ENCODE results near the gene CHDH.

Gene CHDH

DNA sequence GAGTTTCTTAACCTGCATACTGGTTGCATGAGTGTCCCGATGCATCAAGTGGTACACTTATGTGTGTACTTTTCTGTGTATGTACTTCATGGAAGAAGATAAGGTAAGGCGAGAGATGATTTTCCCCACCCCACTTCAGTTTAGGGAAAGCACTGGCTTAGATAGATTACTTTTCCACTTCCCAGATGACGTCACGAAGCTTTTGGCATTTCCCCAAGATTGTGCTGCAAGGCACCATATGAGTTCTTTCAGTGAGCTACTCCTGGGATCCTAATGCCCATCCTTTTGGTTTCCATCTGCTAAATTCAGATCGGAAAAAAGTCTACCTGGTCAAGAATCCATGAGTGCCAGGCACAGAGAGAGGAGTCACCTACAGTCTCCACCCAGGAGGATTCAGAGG is 4.7 kb upstream of the CHDH start:
- DNase-seq (ENCODE audit: low read depth) = peak; percentile 5

DNA sequence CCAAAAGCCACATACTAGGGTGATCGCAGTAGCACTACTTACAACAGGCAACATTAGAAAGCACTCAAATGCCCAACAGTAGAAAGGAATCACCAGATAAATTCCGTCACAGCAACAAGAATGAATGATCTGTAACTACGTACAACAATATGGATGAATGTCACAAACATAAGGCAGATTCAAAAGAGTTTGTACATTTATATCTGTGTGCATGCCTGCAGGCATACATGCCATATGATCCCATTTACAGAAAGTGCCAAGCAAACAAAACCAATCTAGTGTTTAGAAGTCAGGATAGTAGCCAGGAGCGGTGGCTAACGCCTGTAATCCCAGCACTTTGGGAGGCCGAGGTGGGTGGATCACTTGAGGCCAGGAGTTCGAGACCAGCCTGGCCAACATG is 3.7 kb upstream of the CHDH start:
- no peak for DNase-seq (ENCODE audit: low read depth)

DNA sequence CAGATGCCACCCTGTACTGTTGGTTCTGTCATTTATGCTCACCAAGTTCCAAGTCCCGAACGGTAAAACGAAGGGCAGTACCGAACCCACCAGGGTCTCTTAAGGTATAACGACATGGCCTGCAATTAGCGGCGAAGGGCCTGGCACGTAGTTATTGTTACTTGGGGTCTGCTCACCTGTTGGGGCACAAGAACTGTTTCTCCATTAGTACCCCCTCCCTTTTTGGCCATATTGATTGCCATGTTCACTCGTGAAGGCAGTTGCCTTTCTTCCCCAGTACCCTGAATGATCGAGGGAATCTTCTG is 584 bp upstream of the CHDH start:
- no peak for DNase-seq (ENCODE audit: low read depth)

DNA sequence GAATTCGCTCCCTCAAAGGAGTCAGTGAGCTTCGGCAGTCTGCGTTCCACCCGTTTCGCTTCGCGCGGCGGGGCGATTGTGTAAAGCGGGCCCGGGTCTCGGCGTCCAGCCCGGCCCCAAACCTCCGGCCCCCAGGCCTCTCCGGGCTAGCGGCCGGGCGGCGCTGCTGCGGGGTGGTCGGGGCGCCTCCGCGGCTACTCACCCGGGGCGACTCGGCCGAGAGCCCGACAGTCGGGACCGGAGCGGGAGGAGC is 412 bp downstream of the CHDH start:
- DNase-seq (ENCODE audit: low read depth) = no peak

DNA sequence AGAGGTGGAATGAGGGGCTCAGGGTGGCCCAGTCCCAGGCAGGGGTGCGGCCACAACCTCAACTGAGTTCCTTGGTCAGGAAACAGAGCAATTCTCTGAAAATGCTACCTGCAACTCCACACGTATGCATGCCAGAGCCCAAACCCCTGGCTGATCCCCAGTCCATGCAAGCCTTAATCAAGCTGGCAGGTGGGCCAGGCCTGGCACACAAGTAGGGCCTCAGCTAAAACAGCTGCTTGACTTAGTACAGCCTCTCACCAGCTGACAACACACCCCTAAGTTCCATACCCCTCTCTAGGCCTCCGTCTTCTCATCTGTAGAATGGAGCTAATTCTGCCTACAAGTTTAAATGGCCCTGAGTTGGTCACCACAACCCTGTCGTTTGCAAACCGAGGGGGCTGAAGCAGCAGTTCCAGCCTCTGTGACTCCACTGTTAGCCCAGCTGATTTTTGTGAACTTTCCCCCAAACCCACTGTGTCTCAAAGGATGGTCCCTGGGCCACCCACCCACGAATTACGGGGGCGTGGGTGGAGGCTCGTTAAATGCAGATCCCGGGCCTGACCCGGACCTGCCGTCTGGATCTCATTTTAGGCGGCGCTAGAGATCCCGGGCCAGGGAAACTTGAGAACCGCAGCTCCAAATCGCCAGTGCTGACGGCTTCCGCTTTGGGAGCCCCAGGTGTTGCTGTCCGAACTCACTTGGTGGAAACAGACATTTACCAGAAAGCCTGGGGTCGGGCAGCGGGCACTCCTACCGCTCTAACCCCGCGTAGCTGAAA is 927 bp downstream of the CHDH start:
- DNase-seq (ENCODE audit: low read depth) = no peak

DNA sequence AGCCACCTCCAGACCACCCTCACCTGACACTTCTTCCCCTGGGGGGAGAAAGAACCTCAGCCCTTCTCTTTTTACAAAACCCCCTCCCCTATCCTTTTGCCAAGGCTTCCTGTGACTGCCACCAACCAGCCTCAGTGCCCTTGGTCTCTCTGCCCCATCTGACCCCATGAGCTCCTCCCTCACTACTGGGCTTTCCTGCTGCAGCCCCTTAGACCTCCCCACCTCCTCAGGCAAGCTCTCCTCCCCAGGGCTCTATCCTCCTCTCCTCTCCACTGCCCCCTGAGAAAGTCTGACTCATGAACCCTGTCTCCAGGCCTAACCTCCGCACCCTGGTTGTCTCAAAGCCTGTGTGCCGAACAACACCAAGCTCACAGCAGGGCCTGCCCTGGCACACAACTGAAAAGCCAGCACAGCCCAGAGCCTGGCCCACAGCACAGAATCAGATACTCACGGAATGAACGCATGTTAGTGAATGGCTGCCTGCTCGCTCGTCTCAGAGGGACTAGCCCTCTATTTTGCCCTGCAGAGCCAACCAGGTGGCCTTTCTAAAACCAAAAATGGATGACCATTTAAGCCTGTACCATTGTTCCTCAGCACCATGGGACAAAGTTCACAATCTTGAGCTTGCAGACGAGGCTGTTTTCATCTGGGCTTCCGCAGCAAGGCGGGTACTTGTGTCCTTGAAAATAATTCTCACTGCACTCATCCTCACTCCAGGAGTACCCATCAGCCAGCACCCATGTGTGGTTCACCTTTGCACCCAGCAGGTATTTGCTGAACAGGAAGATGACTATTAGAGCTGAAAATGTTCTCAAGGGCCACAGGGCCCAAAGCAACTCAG is 1.7 kb downstream of the CHDH start:
- no peak for DNase-seq (ENCODE audit: low read depth)

DNA sequence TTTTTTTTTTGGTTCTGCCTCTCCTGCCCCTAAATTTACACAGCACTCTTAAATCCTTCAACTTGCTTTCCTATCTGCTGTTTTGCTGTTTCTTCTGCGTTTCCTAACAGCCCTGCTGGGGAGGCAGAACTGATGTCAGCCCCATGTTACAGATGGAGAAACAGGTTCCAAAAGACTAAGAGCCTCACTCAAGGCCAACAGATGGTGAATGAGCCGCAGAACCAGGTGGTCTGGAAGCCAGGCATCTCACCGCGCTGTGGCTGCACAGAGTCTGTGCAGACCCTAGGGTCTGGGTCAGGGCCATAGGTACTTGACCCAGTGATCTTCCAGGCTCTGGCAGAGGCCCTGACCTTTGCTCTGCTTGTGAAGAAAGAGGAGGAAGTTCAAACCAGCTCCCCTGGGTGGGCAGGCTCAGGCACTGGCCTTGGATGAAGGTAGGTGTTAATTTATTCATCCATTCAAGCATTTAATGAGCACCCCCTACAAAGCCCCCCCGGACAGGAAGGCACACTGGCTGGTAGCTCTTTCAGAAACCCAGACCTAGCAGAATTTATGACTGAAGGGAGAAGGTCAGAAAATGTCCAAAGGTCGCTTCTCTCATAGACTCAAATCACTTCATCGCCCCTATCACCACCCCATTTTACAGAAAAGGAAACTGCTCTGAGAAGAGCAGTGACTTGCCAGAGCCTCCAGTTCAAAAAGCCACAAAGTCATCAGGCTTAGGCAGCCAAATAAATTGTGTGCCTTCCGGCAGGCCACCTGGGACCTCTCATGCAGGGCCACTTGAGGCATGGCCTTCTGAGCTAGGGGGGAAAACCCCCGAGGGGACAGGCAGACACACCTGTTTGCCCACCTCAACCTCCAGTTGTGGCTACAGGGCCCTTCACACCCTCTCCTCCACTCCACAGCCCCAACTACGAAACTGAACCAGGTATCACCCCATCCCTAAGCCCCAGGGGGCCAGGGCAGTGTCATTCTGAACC is 2.7 kb downstream of the CHDH start:
- DNase-seq (ENCODE audit: low read depth) = no peak

DNA sequence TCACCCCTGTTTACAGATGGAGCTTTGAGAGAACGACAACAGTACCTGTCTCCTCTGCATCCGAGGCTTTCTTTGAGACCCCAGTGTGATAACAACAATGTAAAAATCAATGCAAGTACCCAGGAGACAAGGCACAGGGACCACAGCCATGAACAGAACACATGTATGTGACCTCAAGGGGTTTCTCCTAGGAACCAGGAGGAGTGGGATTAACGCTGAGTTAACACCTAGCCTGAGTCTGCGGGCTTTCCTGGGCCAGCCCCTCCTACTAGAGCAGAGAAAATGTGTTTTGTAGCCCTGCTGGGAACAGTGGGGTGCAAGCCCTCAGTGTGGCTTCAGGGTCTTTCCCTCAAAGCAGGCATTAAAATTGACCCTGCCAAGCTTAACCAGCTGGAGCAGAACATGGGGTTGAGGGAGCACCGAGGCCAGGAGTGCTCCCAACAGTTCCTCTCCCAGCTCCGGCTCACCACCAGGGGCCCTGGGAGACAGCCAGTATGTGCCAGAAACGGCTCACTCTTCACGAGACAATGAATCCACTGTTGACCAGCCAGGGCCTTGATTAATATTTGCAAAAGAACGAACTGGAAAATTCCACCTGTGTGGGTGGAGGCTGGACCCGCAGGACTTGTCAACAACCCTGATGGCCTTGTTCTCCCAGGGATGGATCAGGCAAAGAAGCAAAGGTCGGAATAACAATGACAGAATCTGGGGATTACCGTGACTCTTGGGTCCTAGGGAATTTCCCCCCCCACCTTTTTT is 3.6 kb downstream of the CHDH start:
- no peak for DNase-seq (ENCODE audit: low read depth)

DNA sequence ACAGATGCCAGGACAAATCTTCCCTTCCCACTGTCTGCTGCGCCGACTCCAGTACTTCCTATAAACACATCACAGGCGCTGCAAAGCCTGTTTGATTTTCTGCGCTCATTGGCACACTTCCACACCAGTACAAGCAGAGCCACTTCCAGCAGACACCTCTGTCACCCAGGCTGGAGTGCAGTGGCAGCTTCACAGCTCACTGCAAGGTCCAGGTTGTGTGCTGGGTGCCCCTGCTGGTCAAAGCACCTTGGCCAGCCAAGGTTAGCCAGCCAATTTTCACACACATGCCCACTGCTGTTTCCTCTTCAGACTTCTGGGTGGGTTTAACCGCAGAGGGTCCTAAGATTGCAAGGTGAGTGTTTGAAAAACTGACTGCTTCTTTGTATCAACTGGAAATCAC is 4.9 kb downstream of the CHDH start:
- no peak for DNase-seq (ENCODE audit: low read depth)

DNA sequence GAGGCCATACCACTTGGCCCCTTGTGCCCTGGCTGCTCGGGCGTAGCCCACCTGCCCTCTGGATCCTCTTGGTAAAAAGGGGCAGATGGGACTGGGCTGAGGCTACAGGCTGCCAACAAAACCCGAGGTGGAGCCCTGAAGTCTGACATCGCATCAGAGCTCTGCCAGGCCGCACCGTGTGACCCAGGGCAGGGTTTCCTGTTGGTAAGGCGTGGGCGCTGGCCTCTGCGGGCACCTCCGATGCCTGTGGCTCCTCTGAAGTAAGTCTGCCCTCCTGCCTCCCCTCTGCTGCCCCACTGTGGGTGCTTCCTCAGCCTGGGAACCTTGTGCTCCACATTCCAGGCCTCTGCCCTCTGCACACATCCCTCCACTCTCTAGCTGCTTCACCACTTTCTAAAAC is 8.9 kb downstream of the CHDH start:
- no peak for DNase-seq (ENCODE audit: low read depth)

DNA sequence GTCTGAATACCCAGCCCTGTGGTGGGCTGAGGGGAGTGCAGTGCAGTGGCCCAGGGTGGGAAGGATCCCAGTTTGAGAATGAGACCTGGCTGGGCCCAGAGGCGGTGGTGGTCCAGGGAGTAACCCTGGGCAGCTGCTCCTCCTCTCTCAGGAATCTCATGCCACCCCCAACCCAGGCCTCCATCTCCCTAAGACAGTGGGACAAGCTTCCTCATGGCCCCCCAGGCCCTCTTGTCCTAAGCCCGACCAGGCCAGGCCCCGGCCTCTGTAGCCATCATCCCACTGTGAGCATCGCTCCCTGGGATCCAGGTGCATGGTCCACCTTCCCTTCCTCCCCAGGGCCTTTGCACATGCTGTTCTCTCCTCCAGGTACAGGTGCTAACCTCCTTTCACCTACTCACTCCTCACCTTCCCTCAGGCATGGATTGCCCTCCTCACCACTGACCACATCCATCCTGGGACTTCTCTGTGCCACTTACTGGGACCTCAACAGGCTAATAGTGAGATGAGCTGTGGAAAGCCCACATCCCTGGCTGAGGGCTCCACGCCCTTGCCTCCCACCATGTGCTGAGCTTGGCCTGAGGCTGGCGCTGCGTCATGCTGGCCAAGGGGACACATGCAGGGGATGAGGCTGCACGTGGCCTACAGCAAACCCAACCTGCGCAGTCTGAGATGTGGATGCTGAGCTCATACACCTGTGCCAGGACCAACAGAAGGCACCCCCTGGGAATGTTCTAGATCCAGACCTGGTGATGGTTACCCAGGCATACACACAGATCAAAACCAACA is 9.9 kb downstream of the CHDH start:
- DNase-seq (ENCODE audit: low read depth) = no peak

DNA sequence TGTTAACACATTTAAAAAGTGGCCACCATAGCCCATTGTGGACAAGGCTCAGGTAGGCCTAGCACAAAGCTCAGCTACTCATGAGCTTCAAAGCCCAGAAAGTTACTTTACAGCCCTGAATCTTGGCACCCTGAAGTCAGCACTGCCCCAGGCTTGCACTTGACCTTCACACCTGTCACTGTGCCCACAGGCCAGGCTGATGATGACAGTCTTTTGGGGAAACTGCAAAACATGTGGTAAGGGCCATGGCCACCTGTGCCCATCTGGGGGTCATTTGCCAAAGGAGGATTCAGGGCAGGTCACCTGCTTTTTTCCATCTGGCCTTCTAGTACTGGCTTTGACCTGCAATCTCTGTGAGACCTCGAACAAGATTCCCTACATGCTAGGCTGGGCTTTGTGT is 11.0 kb downstream of the CHDH start:
- DNase-seq (ENCODE audit: low read depth) = no peak

DNA sequence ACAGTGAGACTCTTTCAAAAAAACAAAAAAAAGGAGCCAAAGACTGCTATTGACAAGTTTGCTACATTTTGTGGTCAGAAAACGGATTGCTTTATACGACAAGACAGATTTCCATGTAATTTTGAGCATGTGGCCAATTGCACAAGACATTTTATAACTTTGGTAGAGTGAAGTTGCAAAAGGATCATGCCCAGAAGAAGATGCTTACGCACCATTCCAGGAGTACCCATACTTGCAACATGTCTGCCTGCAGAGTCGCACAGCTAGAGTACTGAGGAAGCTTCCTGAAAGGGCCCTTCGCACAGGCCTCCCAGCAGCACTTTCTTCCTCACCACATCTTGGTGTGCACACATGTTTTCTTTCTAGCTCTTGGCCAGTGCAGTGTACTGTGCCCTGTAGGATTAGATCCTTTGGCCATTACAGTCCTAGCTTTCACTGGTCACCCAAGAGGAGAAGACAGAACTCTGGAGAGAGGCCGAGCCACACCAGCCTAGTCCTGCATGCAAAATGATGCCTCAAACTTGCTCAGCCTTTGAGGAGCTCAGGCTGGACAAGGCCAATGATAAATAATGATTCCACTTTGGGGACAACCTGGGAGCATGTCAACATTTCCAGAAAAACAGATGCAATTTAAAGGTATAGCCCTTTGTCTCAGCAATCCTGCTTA is 11.7 kb downstream of the CHDH start:
- no peak for DNase-seq (ENCODE audit: low read depth)

DNA sequence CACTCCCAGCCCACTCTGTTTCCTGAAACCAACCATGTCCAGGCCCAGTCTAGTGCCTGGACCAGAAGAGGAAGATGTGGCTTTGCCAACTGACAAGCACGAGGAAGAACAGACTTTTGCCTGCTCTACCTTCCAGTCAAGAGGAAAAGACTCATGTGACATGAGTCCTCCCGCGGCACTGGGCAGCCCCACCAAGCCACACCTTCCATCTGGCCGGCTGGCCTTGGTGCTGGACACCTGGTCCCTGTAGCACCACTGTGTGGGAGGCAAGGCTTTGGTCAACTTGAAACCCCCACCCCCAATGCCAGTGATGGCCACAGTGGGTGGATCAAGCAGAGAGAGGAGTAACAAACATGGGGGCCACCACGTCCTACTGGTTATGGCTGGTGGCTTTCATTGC is 12.5 kb downstream of the CHDH start:
- DNase-seq (ENCODE audit: low read depth) = no peak

DNA sequence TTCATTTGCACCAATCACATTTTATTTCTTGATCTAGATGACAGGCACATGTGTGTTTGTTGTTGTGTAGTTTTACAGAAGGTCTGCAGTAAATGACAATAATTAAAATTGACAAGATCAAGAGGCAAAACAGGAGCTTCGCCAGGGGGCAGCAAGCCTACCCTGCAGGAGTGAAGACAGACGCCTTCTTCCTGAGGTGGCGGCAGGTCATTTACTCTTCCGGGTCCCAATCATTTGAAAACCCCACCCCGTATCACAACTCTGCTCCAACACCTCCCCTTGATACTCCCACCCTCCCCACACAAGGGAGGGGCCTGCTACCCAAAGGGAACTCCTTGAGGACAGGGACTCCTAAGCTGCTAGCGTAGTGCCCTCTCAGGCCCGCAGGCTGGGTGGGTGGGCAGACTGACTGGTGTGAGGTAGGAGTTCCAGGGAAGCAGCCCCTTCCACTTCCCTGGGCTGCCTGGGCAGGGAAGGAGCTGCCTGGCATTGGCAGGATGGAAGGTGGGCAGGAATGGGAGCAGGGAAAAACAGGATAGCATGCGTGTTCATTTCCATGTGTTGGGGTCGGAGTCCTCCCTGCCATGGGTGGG is 13.1 kb downstream of the CHDH start:
- no peak for DNase-seq (ENCODE audit: low read depth)

DNA sequence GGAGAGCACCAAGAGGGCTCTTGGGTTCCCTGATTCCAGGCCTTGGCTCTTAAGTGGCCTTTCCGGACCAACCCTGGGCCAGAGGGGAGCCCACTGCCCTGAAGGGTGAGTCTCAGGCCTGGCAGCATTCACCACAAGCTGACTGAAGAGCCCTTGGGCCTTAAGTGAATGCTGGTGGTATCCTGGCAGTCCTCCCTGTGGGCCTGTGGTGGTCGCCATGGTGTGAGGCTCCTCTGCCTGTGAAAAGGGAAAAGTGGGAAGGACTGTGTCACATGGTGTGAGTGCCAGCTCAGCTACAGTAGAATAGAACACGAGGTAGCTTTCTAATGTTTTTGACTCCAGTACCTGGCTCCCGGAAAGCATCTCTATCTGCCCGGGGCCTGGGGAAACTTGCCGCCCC is 15.3 kb downstream of the CHDH start:
- no peak for DNase-seq (ENCODE audit: low read depth)

DNA sequence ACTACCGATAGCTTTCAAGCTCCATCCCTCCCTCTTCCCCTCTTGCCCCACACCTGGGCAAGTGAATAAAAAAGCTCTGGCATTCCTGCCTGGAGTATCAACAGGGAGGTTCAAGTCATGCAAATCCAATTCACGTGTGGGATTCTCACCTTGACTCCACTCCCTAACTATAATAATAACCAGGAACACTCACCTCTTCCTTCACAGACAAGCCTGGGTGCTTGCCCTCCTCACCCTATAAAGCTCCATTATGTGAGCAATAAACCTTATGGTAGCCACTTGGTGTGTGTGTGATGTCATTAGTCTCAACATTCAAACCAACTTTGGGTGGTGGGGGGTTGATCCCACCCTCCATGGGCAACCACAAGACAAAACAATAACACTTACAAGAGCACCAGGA is 16.6 kb downstream of the CHDH start:
- no peak for DNase-seq (ENCODE audit: low read depth)

DNA sequence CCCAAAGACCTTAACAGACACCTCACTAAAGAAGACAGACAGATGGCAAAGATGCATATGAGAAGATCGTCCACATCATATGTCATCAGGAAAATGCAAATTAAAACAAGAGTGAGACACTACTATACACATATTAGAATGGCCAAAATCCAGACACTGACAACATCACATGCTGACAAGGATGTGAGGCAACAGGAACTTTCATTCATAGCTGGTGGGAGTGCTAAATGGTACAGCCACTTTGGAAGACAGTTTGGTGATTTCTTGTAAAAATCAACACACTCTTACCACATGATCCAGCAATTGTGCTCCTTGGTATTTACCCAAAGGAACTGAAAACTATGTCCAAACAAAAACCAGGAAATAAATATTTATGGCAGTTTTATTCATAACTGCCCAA is 17.6 kb downstream of the CHDH start:
- no peak for DNase-seq (ENCODE audit: low read depth)

DNA sequence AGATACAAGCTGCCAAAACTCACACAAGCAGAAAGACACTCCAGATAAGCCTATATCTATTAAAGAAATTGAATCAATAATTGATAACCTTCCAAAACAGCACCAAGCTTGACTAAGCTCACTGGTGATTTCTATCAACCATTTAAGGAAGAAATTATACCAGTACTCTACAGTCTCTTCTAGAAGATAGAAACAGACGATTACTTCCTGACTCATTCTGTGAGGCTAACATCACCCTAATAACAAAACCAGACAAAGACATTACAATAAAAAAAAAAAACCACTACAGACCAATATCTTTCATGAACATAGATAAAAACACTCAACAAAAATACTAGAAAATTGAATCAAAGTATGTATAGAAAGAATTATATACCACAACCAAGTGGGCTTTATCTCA is 20.2 kb downstream of the CHDH start:
- DNase-seq (ENCODE audit: low read depth) = no peak

DNA sequence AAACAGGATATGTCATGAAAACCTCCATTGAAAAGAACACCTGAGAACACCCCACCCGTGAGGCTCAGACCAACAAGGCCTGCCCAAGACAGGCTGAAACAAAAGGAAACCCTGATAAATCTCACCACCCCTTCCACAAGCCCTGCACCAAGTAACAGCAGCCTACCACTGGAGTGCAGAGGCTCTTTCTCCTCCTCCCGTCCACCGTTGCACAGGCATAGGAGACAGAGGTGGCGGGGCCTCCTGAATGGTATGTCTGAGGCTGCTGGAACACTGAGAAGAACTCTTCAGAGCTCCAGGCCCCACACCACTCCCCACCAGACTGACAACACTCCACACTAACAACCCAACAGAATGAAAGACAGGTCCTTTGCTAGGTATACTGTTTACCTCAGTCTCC is 21.4 kb downstream of the CHDH start:
- no peak for DNase-seq (ENCODE audit: low read depth)

Measured in fibroblast of the conjunctiva (primary cell).